ENCODE measurements around the gene IL17B. TPM values are rescaled to one million over a fixed set of nuclear protein-coding genes. Genes with fewer than 3 reads are reported as not detected.

The IL17B gene
- total and polyA plus RNA-seq, 7 donors = 0.82 to 9.6 (median 4.8) TPM; not detected in 2

GRCh38 chr5:149414405-149415065 is 35.4 kb upstream of the IL17B start:
- peak; percentile 82 to 89 (median 84) for TF ChIP-seq POLR2AphosphoS5 (IDR thresholded peaks at IDR 0.05)
- no peak for TF ChIP-seq CTCF (IDR thresholded peaks at IDR 0.05)
- peak in 1 of 2 donors; percentile 8 for TF ChIP-seq POLR2A (IDR thresholded peaks at IDR 0.05)
- H3K27me3 ChIP-seq = no peaks in the 10 kb centered on the region
- peak overlapping the region; percentile 96 to 98 (median 98) for H3K27ac ChIP-seq
- peaks cover 77 to 100% (median 90%) of the 10 kb centered on the region in 4 donors for H3K36me3 ChIP-seq
- DNase-seq = peak; percentile 86
- H3K9me3 ChIP-seq = no peaks in the 10 kb centered on the region
- intact Hi-C loops (cut with DNase I) = no loop called here
- WGBS, 2 donors = 72 to 78% methylated on average over 7 of the region's 7 CpGs
- H3K4me1 ChIP-seq = peaks cover 4 to 69% (median 60%) of the 10 kb centered on the region in 4 donors
- peak overlapping the region; percentile 75 to 95 (median 84) for H3K4me3 ChIP-seq

DNA sequence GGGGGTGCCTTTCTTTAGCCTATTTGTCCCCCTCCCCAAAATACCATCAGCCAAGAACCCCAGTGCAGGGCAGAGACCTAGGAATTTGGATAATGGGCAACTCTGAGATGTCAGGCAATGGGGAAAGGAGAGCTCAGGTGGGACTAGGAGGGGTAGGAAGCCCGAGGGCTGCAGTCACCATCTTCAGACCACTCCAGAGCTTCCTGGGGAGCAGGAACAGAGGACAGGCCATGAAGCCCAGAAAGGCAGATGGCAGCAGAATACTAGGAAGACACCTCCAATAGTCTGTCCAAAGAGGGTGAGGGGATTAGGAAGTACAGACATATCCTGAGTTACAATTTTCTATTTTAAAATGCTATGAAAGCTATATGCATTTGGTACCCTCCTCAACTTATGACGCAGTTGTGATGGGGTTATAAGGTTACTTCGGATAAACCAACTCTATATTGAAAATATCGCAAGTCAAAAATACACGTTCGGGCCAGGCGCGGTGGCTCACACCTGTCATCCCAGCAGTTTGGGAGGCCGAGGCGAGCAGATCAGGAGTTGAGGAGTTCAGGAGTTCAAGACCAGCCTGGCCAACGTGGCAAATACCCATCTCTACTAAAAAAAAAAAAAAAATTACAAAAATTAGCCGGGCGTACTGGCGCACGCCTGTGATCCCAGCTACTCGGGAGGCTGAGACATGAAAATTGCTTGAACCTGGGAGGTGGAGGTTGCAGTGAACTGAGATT is 34.6 kb upstream of the IL17B start:
- H3K27ac ChIP-seq = peak overlapping the region; percentile 96 to 98 (median 98)
- no peaks in the 10 kb centered on the region for H3K9me3 ChIP-seq
- H3K27me3 ChIP-seq = no peaks in the 10 kb centered on the region
- intact Hi-C loops (cut with DNase I) = no loop called here
- no peak for TF ChIP-seq CTCF (IDR thresholded peaks at IDR 0.05)
- peak; percentile 35 to 65 (median 58) for TF ChIP-seq POLR2AphosphoS5 (IDR thresholded peaks at IDR 0.05)
- peaks cover 77 to 100% (median 90%) of the 10 kb centered on the region in 4 donors for H3K36me3 ChIP-seq
- peak overlapping the region; percentile 75 to 95 (median 84) for H3K4me3 ChIP-seq
- 81 to 87% methylated on average over 16 of the region's 16 CpGs for WGBS, 2 donors
- peaks cover 4 to 60% (median 52%) of the 10 kb centered on the region in 4 donors for H3K4me1 ChIP-seq
- DNase-seq = peak; percentile 69

DNA sequence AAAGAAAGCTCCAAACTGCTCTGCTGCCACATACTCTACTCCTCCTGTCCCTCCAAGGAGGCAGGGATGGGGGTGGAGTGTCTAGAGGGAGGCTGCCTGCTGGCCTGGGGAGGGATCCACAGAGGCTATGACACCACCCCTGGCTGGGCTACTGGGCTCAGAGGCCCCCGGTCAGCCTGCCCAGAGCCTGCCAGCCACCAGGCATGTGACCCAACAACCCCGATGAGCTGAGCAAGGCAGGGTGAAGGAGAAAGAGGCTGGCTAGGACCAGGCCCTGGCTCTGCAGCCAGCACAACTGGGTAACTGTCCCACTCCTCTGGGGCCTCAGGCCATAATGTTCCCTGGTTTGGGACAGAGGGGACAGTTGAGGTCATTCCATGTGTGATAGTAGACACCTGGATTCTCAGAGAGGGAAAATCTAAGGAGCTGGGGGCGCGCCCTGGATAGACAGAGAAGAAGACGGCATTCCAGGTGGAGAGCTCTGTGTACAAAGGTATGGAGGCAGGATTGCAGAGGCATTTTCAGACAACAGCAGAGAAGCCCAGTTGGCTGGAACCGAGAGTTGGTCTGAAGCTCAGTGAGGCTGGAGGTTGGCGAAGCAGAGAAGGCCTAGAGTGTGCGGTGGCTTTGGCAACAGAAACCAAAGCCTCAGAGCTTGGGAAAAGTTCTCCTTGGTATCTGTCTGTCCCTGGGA is 33.8 kb upstream of the IL17B start:
- peaks cover 84 to 100% (median 94%) of the 10 kb centered on the region in 4 donors for H3K36me3 ChIP-seq
- H3K27ac ChIP-seq = peak overlapping the region; percentile 96 to 98 (median 98)
- intact Hi-C loops (cut with DNase I) = no loop called here
- peaks cover 4 to 53% (median 46%) of the 10 kb centered on the region in 4 donors for H3K4me1 ChIP-seq
- TF ChIP-seq POLR2AphosphoS5 (IDR thresholded peaks at IDR 0.05) = peak; percentile 73 to 82 (median 80)
- TF ChIP-seq POLR2A (IDR thresholded peaks at IDR 0.05) = peak in 1 of 2 donors; percentile 18
- no peak for TF ChIP-seq CTCF (IDR thresholded peaks at IDR 0.05)
- peak overlapping the region; percentile 75 to 95 (median 84) for H3K4me3 ChIP-seq
- WGBS, 2 donors = 80 to 91% methylated on average over 8 of the region's 8 CpGs
- no peaks in the 10 kb centered on the region for H3K27me3 ChIP-seq
- no peaks in the 10 kb centered on the region for H3K9me3 ChIP-seq
- peak; percentile 81 for DNase-seq

- DNase-seq = peak; percentile 66
- Histone ChIP-seq H3K4me1 (peaks cover 0 to 43% (median 36%) of the 10 kb centered on the region in 4 donors), H3K36me3 (peaks cover 89 to 100% (median 95%) of the 10 kb centered on the region in 4 donors)
Observed at GRCh38 chr5:149411738-149412519, 32.8 kb upstream of the IL17B start.

More at GRCh38 chr5:149411738-149412519, 32.8 kb upstream of the IL17B start:
- Histone ChIP-seq H3K27me3 (no peaks in the 10 kb centered on the region), H3K4me3 (peak overlapping the region; percentile 75 to 95 (median 84)), H3K27ac (peak overlapping the region; percentile 96 to 98 (median 98)), H3K9me3 (no peaks in the 10 kb centered on the region)
- TF ChIP-seq POLR2AphosphoS5 (IDR thresholded peaks at IDR 0.05) (peak; percentile 37 to 65 (median 59)), POLR2A (IDR thresholded peaks at IDR 0.05) (peak; percentile 4 to 25), CTCF (IDR thresholded peaks at IDR 0.05) (no peak)
- WGBS, 2 donors = 79% methylated on average over 9 of the region's 9 CpGs
- intact Hi-C loops (cut with DNase I) = no loop called here
